Ishikawa (cell line): Measurements from ENCODE around the gene FAM200A.

Experiments used
- CEBPB ChIP-seq: IDR thresholded peaks from 2 replicates; pipeline ENCODE4 v1.6.1; 2012
- CREB1 ChIP-seq: IDR thresholded peaks from 2 replicates; pipeline ENCODE4 v1.6.1; 2012; ENCODE audit warnings: low read depth
- EGR1 ChIP-seq: IDR thresholded peaks from 2 replicates; pipeline ENCODE4 v1.6.1; 2012
- EP300 ChIP-seq: IDR thresholded peaks from 2 replicates; pipeline ENCODE4 v1.6.1; 2012; ENCODE audit warnings: borderline replicate concordance
- FOXM1 ChIP-seq: IDR thresholded peaks from 2 replicates; pipeline ENCODE4 v1.6.1; 2012; ENCODE audit warnings: low read depth, borderline replicate concordance
- NFIC ChIP-seq: IDR thresholded peaks from 2 replicates; pipeline ENCODE4 v1.6.1; 2012
- RAD21 ChIP-seq: IDR thresholded peaks from 2 replicates; pipeline ENCODE4 v1.6.1; 2012; ENCODE audit warnings: low read depth
- TAF1 ChIP-seq: IDR thresholded peaks from 2 replicates; pipeline ENCODE4 v1.6.1; 2012; ENCODE audit warnings: low read depth, mild to moderate bottlenecking
- TCF12 ChIP-seq: IDR thresholded peaks from 2 replicates; pipeline ENCODE4 v1.6.1; 2012; ENCODE audit warnings: low read depth
- TEAD4 ChIP-seq: IDR thresholded peaks from 2 replicates; pipeline ENCODE4 v1.6.1; 2012
- USF1 ChIP-seq: IDR thresholded peaks from 2 replicates; pipeline ENCODE4 v1.6.1; 2012
- YY1 ChIP-seq: IDR thresholded peaks from 2 replicates; pipeline ENCODE4 v1.6.1; 2012; ENCODE audit warnings: low read depth
- ZBTB7A ChIP-seq: IDR thresholded peaks from 2 replicates; pipeline ENCODE4 v1.6.1; 2012; ENCODE audit warnings: low read depth
- TF ChIP-seq, protein P1 (sequence below): IDR thresholded peaks from 2 replicates; pipeline ENCODE4 v1.6.1; 2012; ENCODE audit warnings: low read depth, mild to moderate bottlenecking
- TF ChIP-seq, protein P2 (sequence below): IDR thresholded peaks from 2 replicates; pipeline ENCODE4 v1.6.1; 2012

FAM200A gene

GRCh38 chr7:99505324-99505662 is 46.6 kb downstream of the FAM200A start:
- TF ChIP-seq USF1 (no peak), CEBPB (no peak), EP300 (no peak), RAD21 (no peak), TCF12 (no peak), FOXM1 (no peak), NFIC (no peak), EGR1 (no peak), YY1 (no peak), CREB1 (no peak), TAF1 (no peak)
- TF ChIP-seq, protein P1, sequence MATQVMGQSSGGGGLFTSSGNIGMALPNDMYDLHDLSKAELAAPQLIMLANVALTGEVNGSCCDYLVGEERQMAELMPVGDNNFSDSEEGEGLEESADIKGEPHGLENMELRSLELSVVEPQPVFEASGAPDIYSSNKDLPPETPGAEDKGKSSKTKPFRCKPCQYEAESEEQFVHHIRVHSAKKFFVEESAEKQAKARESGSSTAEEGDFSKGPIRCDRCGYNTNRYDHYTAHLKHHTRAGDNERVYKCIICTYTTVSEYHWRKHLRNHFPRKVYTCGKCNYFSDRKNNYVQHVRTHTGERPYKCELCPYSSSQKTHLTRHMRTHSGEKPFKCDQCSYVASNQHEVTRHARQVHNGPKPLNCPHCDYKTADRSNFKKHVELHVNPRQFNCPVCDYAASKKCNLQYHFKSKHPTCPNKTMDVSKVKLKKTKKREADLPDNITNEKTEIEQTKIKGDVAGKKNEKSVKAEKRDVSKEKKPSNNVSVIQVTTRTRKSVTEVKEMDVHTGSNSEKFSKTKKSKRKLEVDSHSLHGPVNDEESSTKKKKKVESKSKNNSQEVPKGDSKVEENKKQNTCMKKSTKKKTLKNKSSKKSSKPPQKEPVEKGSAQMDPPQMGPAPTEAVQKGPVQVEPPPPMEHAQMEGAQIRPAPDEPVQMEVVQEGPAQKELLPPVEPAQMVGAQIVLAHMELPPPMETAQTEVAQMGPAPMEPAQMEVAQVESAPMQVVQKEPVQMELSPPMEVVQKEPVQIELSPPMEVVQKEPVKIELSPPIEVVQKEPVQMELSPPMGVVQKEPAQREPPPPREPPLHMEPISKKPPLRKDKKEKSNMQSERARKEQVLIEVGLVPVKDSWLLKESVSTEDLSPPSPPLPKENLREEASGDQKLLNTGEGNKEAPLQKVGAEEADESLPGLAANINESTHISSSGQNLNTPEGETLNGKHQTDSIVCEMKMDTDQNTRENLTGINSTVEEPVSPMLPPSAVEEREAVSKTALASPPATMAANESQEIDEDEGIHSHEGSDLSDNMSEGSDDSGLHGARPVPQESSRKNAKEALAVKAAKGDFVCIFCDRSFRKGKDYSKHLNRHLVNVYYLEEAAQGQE: no peak
- TF ChIP-seq, protein P2, sequence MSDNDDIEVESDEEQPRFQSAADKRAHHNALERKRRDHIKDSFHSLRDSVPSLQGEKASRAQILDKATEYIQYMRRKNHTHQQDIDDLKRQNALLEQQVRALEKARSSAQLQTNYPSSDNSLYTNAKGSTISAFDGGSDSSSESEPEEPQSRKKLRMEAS: no peak

DNA sequence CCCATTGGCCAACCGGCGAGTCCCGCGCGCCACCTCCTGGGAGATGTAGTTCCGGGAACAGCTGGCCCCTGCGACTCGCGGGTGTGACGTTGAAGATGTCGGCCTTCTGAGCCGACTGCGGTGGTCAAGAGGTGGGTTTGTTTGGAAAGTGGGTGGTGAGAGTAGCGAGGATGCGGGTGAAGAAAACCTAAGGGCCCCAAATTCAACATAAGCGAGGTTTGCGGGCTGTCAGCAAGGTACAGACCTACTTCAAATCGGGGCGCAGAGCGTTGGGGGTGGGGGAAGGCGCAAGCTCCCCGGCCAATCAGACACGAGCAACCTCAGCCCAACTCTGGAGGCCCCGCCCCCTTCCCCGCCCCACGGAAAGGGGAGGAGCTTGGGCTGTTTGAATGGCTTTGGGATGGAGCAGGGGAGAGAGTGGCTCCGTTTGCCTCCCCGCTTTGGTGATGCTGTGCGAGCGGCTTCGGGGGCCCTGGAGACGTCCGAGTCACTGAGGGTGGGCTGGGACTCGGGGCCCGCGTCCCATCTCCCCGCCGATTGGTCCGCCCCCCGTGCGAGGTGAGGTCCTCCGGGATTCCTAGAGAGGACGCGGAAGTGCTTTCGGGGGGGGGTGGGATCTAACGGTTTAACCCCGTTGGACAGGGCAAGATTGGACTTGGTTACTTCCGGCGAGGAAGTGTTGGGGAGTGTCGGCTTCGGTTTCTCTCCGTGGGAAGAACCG is 47.2 kb downstream of the FAM200A start, which contains the start of gene ZKSCAN5:
Gene ZKSCAN5 (plus strand): TSS at position 60 of the 721 bp plus-strand sequence. CDS start 1,383 bp downstream, outside the sequence.
- TF ChIP-seq YY1 (peak; percentile 36; the same call in 1 of the 2 replicates), TAF1 (peak; percentile 89; the same call in 1 of the 2 replicates), CREB1 (peak; percentile 73), NFIC (no peak), EGR1 (no peak), EP300 (no peak)
- TF ChIP-seq, protein P2: peak; percentile 31

DNA sequence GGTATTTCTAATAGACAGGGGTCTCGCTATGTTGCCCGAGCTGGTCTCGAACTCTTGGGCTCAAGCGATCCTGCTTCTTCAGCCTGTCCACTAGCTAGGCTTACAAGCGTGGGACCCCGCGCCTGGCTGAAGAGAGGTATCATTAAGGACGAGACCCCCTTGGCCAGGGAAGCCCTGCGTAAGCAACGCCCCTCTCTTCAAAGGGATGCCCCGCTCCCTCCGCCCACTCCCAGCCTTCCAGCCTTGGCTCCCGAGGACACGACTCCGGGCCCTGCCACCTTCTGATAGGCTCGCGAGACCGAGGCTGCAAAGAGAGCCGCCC is 47.7 kb downstream of the FAM200A start:
- TF ChIP-seq EGR1 (peak; percentile 63), TCF12 (no peak), ZBTB7A (peak; percentile 81; the same call in 1 of the 2 replicates)

DNA sequence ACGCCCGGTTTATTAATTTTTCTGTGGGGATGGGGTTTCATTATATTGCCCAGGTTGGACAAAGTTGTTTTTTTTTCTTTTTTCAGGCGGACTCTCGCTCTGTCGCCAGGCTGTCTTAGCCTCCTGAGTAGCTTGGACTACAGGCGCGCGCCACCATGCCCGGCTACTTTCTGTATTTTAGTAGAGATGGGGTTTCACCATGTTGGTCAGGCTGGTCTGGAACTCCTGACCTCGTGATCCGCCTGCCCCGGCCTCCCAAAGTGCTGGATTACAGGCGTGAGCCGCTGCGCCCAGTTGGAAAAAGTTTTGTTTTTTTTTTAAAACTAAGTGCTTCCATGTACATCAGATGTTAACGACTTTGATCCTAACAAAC is 51.3 kb downstream of the FAM200A start:
- TF ChIP-seq EGR1 (no peak), TEAD4 (no peak), CREB1 (no peak), USF1 (no peak), TCF12 (no peak), ZBTB7A (no peak), FOXM1 (no peak), YY1 (no peak), NFIC (no peak), EP300 (no peak), RAD21 (no peak), CEBPB (no peak), TAF1 (no peak)
- TF ChIP-seq, protein P2: no peak
- TF ChIP-seq, protein P1: no peak

- 0 out of 2 replicates have a peak, but pooled peaks have one; percentile 60 for TF ChIP-seq USF1
- TF ChIP-seq NFIC: no peak
- TF ChIP-seq ZBTB7A: no peak
- peak; percentile 70 for TF ChIP-seq TCF12
- no peak for TF ChIP-seq RAD21
- TF ChIP-seq CEBPB: peak; percentile 61; the same call in 1 of the 2 replicates
- TF ChIP-seq FOXM1: no peak
- peak; percentile 87 for TF ChIP-seq CREB1
- peak; percentile 46; the same call in 1 of the 2 replicates for TF ChIP-seq EGR1
- TF ChIP-seq, protein P1: no peak
- TF ChIP-seq YY1: peak; percentile 31; the same call in 1 of the 2 replicates
- TF ChIP-seq, protein P2: peak; percentile 72
- peak; percentile 81 for TF ChIP-seq TAF1
Measured at GRCh38 chr7:99499721-99500636, 51.9 kb downstream of the FAM200A start, which contains the start of gene ZNF394. Gene ZNF394, minus strand, starts transcription at chr7:99500281. Its CDS starts 188 bp downstream, at chr7:99500093.
